SKM-1 treated with dmso at 0.1 percent for 144 hours (cell line): Measurements from ENCODE around the gene CFAP74.

Source experiments
- DNase-seq: peaks from one replicate; lab custom pipeline; 2025; ENCODE audit not compliant: unreplicated experiment; lab: John Stamatoyannopoulos, UW

Gene CFAP74

DNA sequence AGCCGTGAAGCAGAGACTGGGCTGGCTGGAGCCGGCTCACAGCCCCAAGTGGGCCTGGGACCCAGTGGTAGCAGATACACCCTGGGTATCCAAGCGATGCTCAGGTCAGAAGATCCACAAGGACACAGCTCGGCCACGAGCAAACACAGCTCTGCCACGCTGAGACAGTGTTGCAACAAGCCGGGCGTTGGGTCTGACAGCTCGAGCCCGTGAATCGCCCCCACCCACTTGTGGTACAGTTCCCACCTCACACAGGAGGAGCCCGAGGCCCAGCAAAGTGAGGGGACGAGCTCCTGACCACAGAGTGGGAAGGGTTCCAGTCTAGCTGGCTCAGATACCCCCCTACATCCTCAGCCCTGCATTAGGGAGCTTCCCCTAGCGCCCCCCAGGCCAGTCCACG is 37.7 kb upstream of the CFAP74 start:
- DNase-seq: no peak

GRCh38 chr1:2039251-2039650 is 35.7 kb upstream of the CFAP74 start:
- no peak for DNase-seq

- no peak for DNase-seq
Observed at GRCh38 chr1:2038229-2038628, 34.6 kb upstream of the CFAP74 start.

GRCh38 chr1:2037314-2037979 is 33.9 kb upstream of the CFAP74 start:
- no peak for DNase-seq

DNA sequence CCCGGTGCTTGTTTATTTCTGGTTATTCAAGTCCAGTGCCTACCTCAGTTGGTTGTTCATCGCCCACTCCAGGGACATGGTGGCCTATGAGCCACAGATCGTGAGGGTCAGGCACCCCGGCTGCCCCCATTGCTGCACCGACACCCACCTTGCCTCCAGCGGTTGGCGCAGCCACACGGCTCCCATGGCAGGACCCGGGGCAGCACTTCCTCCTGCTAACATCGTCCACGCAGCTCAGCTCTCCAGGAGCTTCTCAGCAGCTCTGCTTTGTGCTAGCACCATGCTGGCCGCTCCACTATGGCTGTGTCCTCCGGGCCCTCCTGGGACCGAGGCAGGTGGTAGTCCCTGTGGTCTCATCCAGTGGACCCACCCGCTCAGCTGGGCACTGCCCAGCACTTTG is 32.7 kb upstream of the CFAP74 start:
- DNase-seq: no peak

- DNase-seq: no peak
Observed at GRCh38 chr1:2033165-2033564, 29.6 kb upstream of the CFAP74 start.

DNA sequence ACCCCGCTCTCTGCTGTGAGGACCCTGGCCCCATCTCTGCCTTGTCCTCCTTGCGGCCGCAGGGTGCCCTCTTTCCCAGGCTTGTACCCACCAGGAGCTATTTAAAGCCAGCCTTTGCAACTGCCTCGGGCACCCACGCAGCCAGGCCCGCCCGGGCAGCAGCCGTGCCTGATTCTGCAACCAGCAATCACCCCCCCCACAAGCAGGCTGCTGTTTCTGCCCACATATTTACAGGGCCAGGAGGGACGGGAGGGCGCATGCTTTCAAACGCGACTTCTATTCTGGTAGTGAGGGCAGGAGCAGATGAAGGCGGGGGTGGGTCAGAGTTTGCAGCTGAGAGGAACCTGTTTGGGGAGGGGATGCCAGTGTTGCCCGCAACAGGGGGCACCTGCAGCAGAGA is 29.2 kb upstream of the CFAP74 start:
- DNase-seq: no peak

GRCh38 chr1:2031546-2032540 is 28.3 kb upstream of the CFAP74 start:
- no peak for DNase-seq

- DNase-seq: no peak
Observed at GRCh38 chr1:2030076-2030871, 26.7 kb upstream of the CFAP74 start.

DNA sequence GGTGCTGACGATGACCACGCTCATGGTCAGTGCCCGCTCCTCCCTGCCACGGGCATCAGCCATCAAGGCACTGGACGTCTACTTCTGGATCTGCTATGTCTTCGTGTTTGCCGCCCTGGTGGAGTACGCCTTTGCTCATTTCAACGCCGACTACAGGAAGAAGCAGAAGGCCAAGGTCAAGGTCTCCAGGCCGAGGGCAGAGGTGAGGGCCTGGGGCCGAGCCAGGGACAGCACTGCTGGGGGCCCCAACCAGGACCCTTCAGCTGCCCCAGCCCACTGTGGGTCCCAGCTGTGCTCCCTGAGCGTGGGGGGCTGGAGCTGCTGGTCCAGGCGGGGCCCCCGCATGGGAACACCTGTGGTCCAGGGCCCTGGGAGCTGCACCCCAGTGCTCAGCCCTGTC is 26.0 kb upstream of the CFAP74 start:
- no peak for DNase-seq

- DNase-seq: no peak
Observed at GRCh38 chr1:2028870-2029560, 25.4 kb upstream of the CFAP74 start.

- DNase-seq: no peak
Observed at GRCh38 chr1:2027961-2028583, 24.5 kb upstream of the CFAP74 start.

- no peak for DNase-seq
Observed at GRCh38 chr1:2025491-2025981, 21.9 kb upstream of the CFAP74 start.

- no peak for DNase-seq
Observed at GRCh38 chr1:2024887-2025286, 21.3 kb upstream of the CFAP74 start.

DNA sequence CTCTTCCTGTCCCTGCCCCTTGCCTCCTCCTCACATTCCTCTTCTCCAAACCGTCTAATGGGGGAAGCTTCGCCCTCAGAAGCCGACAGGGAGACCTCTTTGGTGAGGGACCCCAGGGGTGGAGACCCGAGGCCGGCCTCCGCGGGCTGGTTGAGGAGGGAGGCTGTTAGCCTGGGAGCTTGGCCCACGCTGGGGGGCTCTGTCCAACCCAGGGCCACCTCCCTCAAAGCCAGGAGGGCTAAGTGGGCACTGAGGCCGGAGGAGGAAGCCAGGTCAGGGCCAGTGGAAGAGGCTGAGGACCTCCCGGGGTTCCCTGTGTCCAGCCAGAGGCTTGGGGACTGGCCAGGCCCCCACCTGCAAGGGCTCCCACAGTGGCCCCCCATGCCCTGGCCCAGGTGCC is 20.9 kb upstream of the CFAP74 start:
- no peak for DNase-seq

DNA sequence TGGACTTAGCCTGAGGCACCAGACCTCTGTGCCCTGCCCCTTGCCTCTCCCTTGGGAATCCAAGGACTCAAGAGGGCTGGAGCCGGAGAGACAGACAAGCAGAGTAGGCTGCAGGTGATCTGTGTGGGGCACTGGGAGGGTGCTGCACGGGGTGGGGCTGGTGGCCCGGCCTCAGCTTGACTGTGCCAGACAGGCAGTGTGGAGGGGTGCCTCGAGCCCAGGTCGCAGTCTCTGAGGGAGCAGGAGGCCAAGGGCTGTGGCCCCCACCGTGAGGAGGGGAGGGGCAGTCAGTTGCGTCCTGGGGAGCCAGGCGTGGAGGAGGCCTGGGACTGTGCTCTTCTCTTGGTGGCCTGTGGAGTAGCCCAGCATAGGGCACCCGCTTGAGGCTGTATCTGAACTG is 19.6 kb upstream of the CFAP74 start:
- no peak for DNase-seq

DNA sequence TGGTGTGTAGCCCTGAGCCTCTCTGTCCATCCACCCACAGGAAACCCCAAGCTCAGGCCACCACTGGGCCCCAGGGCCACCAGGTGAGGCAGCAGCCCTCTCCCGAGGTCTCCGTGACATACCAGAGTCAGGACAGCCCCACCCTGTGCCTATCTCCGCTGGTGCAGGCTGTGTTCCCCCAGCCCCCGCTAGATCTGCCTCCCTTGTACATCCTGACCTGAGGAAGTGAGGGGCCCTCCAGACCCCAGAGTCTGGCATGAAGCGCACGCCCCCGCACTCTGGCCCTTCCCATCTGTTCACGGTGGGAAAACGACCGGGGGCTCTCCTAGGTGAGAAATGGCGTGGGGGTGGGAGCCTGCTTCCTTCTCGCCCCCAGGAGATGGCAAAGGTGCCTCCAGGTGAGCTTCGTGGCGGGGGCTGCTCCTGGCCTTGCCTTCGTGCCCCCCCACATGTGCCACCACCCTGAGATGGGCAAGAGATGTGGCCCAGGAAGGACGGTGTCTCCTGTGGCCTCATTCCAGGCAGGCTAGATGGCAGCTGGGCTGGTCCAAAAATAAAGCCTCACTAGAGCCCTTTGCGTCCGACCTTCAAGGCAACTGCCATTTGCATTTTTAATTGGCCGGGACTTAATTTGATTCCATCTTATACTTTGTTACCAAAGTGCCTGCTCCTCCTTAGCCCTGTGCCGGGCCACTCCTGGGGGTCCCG is 18.6 kb upstream of the CFAP74 start:
- no peak for DNase-seq

- DNase-seq: no peak
Observed at GRCh38 chr1:2021550-2021949, 18.0 kb upstream of the CFAP74 start.

DNA sequence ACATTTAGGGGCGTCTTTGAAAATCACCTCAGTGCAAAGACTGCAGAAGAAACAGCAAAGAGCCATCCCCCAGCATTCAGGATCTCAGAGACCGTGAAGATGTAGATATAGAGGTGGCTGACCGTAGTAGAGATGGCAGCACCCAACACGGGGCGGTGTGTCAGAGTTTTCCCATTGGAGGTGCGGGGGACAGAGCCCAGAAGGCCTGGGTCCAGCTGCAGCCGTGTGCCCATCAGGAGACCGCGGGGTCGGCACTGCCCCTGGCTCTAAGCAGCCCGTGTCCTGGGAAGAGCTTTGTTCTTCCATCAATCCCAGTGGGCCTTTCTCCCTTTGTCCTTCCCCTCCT is 16.7 kb upstream of the CFAP74 start:
- DNase-seq: no peak
